Ovary (tissue), 3 donors: ENCODE data around the gene WDR35.

ENCODE experiments used
- CTCF ChIP-seq, 3 donors: fragments of 450-650 bp in 2 of 3; fragments of 200-600 bp in 1 of 3; IDR thresholded peaks; one replicate each; pipeline versions ENCODE4 v1.5.1 to v1.8.0; 2016 to 2022; ENCODE audit warnings: antibody characterized with exemption in 3 of 3, mild to moderate bottlenecking in 1 of 3
- POLR2A ChIP-seq: fragments of 450-650 bp; IDR thresholded peaks from one replicate; pipeline ENCODE4 v1.6.1; 2017; ENCODE audit warnings: antibody characterized with exemption, mild to moderate bottlenecking, moderate library complexity
- donor health status: DM: no; HTN: no; CAD: no.

GRCh38 chr2:19988600-19988999 lies 1.3 kb downstream of the WDR35 start:
- TF ChIP-seq CTCF (IDR thresholded peaks at IDR 0.05) = no peak
- no peak for TF ChIP-seq POLR2A
